ELF-1 (cell line): ENCODE data around the gene ILF3.

Experiments
- DNase-seq: peaks from one replicate; pipeline ENCODE4 v3.0.0-alpha.2; 2016; ENCODE audit warnings: low read depth, low spot score

Gene ILF3

GRCh38 chr19:10653732-10654609, at the start of gene ILF3:
Gene ILF3, plus strand, starts transcription at chr19:10654346. Its CDS starts 16,260 bp downstream, at chr19:10670606.
- DNase-seq, result peak; percentile 100

- no peak for DNase-seq
Observed at GRCh38 chr19:10604460-10604980, 49.6 kb upstream of the ILF3 start.

- no peak for DNase-seq
Observed at GRCh38 chr19:10611907-10612306, 42.2 kb upstream of the ILF3 start.

DNA sequence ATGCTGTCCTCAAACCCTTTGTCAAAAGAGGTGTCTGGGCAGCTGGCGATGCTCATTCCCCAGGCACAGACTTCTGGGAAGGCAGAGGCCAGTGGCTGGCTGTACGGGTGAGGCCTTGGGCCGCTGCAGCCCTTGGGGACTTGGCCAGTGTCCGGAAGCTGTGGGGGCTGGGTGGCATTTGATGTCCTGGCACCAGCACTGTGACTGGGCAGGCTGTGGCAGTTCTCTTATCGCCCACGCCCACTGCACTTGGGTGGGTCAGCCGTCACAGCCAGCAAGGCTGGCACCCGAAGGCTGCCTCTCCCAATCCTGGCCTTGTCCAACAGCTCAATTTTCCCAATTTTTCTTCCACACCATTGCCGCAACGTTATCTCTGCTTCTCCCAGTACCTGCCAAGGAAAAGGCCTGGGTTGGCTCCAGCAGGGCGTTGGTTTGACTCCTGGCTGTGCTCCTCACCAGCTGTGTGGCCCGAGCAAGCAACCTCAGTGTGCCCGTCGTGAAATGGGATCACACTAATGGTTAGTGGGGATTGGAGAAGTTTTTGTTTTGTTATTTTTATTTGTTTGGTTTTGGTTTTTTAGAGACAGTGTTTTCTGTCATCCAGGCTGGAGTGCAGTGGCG, 41.5 kb upstream of the ILF3 start:
- DNase-seq, result no peak

- DNase-seq, result no peak
Observed at GRCh38 chr19:10615429-10616023, 38.6 kb upstream of the ILF3 start.

GRCh38 chr19:10617409-10618121, 36.6 kb upstream of the ILF3 start:
- no peak for DNase-seq

GRCh38 chr19:10618846-10619245, 35.3 kb upstream of the ILF3 start:
- no peak for DNase-seq

DNA sequence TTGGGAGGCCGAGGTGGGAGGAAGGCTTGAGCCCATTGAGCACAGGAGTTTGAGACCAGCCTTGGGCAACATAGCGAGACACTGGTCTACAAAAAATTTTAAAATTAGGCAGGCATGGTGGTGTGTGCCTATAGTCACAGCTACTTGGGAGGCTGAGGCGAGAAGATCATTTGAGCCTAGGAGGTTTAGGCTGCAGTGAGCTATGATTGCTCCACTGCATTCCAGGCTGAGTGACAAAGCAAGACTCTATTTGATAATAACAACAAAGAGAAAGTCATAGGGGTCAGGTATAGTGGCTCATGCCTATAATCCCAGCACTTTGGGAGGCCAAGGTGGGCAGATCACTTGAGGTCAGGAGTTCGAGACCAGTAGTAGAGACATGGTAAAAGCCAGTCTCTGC, 33.4 kb upstream of the ILF3 start:
- no peak for DNase-seq

DNA sequence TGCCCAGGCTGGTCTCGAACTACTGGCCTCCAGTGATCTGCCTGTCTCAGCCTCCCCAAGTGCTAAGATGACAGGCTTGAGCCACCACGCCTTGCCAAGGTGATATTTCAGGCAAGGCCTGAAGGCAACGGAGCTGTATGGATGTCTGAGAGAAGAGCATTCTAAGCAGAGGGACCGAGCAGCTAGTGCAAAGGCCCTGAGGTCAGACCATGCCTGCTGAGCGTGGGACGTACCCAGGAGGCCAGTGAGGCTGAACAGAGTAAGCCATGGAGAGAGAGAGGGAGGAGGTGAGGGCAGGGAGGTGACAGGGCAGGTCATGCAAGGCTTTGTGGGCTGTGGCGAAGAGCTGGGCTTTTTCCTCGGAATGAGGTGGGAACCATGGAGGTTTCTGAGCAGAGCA, 32.2 kb upstream of the ILF3 start:
- no peak for DNase-seq

DNA sequence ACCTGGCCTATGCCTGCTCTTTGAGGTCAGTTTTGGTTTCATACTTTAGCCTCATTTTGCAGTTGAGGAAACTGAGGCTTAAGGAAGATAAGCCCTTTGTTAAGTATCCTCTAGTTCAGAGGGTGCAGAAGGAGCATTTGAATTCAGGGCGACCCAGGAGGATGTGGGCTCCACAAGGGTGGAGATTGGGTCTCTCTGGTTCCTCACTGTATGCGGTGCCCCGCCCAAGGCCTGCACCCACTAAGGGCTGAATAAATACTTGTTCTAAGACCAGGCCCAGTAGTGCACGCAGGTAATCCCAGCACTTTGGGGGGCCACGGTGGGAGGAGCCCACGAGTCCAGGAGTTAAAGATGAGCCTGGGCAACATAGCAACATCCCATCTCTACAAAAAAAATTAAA, 29.6 kb upstream of the ILF3 start:
- no peak for DNase-seq

DNA sequence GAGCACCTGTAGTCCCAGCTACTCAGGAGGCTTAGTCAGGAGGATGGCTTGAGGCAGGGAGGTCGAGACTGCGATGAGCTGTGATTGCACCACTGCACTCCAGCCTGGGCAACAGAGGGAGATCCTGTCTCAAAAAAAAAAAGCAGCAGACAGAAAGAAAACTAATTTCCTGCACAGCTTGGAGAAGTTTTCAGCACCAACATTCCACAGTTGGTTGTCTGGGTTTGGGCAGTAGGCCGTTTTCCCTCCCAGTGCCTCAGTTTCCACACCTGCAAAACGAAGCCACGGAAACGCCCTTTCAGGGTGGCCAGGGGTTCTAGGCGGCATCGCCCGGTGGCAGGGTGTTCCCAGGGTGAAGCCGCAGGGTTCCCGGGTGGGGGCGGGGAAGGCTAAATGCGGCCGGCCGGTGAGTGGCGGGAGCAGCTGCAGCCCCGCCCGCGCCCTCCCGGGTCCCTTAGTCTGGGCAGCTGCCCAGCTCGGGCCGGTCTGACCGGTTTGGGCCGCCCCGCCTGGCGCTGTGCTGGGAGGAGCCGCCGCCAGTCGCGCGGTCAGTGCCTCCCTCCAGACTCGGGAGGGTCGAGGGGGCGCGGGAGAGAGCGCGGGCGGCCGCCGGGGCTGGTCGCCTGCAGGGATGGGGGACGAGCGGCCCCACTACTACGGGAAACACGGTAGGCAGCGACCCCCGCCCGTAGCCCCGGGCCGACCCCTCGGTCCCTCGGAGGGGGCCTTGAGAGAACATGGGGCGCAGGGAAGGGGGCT, 29.0 kb upstream of the ILF3 start, which contains the start of gene SLC44A2:
Gene SLC44A2 (plus strand): TSS at position 551 of the 759 bp plus-strand sequence. CDS start 81 bp downstream, at position 632.
- DNase-seq, result peak; percentile 90

GRCh38 chr19:10625762-10626138, 28.4 kb upstream of the ILF3 start:
- DNase-seq, result no peak

- DNase-seq, result no peak
Observed at GRCh38 chr19:10631874-10632273, 22.3 kb upstream of the ILF3 start.

DNA sequence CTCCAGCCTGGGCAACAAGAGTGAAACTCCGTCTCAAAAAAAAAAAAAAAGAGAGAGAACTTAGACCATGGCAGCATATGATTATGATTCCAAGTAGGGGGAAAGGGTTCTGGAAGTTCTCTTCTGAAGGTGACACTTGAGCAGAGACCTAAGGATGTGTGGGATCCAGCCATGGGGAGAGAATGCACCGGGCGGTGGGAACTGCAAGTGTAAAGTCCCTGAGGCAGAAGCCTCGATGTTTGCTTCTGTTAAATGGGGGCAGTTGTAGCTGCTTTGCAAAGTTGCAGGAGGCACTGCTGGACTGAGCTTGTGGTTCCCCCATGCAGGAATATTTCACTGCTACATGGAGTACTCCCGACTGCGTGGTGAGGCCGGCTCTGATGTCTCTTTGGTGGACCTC, 19.7 kb upstream of the ILF3 start:
- DNase-seq, result no peak

DNA sequence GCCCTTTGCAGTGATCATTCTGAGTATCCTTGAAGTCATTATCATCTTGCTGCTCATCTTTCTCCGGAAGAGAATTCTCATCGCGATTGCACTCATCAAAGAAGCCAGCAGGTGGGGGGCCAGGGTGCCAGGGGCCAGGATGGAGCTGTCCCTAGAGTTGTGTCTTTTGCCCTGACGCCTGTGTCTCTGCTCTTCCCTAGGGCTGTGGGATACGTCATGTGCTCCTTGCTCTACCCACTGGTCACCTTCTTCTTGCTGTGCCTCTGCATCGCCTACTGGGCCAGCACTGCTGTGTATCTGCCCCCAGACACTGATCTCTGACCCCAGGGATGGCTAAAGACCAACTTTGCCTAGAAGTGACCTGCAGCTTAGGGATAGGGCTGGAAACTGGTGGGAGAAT, 19.2 kb upstream of the ILF3 start:
- no peak for DNase-seq

DNA sequence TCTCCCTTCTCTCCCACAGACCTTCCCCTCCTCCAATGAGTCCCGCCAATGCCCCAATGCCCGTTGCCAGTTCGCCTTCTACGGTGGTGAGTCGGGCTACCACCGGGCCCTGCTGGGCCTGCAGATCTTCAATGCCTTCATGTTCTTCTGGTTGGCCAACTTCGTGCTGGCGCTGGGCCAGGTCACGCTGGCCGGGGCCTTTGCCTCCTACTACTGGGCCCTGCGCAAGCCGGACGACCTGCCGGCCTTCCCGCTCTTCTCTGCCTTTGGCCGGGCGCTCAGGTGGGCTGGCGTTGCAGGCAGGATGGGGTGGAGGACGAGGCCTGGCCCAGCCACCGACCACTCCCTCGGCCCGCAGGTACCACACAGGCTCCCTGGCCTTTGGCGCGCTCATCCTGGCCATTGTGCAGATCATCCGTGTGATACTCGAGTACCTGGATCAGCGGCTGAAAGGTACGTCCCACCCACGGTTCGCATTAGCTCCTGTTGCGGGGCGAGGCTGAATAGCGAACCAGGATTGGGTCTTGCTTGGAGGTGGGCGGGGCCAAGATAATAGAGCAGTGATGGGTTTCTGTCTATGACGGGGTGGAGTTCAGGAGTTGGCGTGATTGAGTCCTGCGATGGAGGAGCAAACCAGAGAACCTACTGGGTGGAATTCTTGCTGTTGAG, 17.7 kb upstream of the ILF3 start:
- DNase-seq, result no peak

- DNase-seq, result no peak
Observed at GRCh38 chr19:10637894-10638293, 16.3 kb upstream of the ILF3 start.

DNA sequence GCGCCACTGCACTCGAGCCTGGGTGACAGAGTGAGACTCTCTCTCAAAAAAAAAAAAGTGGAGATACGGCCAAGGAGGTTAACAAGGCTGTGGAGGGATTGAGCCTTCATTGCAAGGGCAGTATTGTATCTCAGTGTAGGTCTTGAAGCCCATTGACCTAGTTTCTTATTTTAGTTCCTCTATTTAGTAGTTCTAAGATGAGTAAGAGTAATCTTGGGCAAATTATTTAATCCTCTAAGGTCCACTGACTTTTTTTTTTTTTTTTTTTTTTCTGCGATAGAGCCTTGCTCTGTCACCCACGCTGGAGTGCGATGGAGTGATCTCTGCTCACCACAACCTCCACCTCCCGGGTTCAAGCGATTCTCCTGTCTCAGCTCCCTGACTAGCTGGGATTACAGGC, 14.3 kb upstream of the ILF3 start:
- no peak for DNase-seq

DNA sequence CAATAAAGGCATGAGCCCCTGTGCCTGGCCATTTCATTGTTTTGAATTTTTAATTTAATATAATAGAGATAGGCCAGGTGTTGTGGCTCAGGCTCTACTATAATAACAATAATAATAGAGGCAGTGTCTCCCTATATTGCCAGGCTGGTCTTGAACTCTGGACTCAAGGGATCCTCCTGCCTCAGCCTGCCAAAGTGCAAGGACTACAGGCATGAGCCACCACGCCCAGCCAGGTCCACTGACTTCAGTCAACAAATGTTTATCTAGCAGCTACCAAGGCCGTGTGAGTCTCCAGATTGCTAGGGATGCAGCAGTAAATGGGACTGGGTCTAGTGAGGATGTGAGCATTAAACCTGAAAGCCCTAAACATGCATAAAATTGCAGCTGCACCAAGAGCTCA, 13.8 kb upstream of the ILF3 start:
- DNase-seq, result no peak

- no peak for DNase-seq
Observed at GRCh38 chr19:10641248-10641647, 12.9 kb upstream of the ILF3 start.
